Measurements from ENCODE around the gene SLC38A6.
"Not testable (repeated sequence)": the region's sequence is repeated elsewhere in the genome, so short reads cannot be mapped to it uniquely, and the experiment has no call there.

Gene SLC38A6

GRCh38 chr14:61063461-61063860 is 82.4 kb downstream of the SLC38A6 start:
- no peak for DNase-seq

DNA sequence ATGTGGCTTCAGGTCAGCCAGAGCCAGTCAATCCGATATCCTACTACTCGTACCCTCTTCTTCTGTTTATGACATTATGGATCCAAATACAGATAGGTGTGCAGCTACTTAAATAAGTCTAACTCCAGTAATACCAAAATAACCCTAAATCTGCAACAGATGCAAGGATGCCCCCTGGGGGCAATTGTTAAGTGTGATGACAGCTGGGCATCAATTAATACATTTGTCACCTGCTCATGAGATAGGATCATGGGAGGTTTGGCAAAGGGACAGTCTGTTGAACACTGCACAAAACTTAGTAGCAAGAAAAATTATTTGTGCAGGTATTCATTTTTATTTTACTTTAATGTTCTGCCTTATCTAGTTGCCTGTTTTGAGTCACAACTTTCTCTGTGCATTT is 83.2 kb downstream of the SLC38A6 start:
- no peak for DNase-seq

GRCh38 chr14:61064856-61065255 is 83.8 kb downstream of the SLC38A6 start:
- no peak for DNase-seq

GRCh38 chr14:61065656-61066055 is 84.6 kb downstream of the SLC38A6 start:
- DNase-seq = no peak

GRCh38 chr14:61072442-61072841 is 91.4 kb downstream of the SLC38A6 start:
- not testable (repeated sequence) for DNase-seq

DNA sequence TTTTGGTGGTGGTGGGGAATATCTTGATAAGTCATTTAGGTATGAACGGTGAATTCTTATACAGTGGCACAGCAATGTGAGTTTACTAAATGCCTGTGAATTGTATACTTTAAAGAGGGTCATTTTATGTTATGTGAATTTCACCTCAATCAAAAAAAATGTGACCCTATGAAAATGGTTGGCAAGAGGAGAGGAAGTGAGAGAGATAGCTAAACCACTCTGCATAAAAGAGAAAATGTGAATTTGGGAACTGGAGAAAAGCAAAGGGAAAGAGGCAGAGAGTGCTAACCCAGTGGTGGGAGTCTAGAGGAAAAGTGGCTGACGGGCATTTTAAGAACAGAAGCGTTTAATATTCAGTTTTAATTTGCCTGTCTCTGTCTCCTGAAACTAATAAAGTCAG is 93.8 kb downstream of the SLC38A6 start:
- no peak for DNase-seq

GRCh38 chr14:61076556-61076955 is 95.5 kb downstream of the SLC38A6 start:
- no peak for DNase-seq

- no peak for DNase-seq
These were observed 96.4 kb downstream of the SLC38A6 start for GRCh38 chr14:61077437-61077836.

- DNase-seq = no peak
These were observed 97.1 kb downstream of the SLC38A6 start for GRCh38 chr14:61077951-61078720.

DNA sequence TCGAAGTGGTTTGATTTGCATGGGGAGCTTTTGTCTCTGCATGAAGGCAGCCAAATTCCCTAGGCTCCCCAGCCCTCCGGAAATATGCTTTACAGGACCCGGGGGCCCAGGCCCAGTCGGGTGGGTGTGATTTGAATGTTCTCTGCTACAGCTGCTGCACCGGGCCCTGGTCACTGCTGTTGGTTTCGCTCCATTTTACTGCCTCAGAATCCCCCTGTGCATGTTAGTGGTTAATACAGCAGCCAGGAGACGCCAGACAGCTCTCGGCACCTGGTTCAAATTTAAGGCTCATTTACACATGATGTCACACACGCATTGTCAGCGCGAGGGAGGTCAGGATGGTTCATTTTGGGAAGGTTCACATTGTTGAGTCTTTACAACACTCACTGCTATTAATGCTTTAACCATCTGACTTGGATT is 99.6 kb downstream of the SLC38A6 start:
- no peak for DNase-seq

DNA sequence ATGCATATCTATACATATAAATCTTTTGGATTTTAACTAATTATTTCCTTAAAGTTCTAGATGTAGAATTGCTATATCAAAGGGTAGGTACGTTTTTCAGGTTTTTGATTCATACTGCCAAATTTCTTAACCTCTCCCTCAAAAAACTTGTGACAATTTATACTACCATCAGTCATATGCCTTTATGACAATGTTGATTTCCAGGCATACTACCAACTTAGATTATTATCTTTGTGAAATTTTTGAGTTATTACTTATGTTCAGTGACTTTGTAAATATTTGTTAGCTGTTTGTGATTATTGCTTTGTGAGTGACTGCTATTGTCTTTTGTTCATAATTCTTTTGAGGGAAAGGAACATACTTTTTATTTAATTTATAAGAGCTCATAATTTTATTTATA is 107.0 kb downstream of the SLC38A6 start:
- no peak for DNase-seq

- DNase-seq = no peak
These were observed 108.2 kb downstream of the SLC38A6 start for GRCh38 chr14:61089126-61089750.

- no peak for DNase-seq
These were observed 109.6 kb downstream of the SLC38A6 start for GRCh38 chr14:61090432-61091216.

DNA sequence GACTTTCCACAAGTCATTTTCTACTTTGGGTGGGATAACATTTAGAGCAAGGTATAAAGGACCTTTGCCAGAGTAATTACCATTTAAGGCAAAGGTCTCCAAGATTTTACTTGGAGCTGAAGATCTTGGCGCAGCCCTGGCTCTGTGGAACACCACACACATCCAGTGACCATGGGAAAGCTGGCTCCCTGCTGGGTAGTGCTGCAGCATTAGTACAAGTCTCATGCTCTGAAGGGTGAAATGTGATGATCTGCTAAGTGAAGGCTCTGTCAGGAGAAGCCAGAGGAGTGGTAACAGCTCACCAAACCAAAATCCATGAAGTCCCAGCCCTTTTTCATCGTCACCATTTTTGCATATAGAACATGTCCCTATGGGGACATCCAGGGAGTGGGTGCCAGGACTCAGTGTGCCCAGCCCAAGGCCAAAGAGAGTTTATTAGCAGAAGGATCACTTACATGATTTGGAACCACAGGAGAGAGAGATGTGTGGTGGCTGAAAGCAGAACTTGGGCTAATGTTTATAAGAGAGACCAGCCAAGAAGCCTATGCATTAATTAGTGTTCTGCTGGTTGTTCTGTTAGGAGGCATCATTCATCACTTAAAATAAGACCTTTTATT is 110.7 kb downstream of the SLC38A6 start:
- no peak for DNase-seq

DNA sequence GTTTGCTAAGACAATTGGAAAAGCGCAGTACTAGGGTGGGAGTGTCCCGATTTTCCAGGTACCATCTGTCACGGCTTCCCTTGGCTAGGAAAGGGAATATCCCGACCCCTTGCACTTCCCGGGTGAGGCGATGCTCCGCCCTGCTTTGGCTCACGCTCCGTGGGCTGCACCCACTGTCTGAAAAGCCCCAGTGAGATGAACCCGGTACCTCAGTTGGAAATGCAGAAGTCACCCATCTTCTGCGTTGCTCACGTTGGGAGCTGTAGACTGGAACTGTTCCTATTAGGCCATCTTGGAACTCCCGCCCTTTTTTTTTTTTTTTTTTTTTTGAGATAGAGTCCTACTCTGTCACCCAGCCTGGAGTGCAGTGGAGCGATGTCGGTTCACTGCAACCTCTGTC is 117.1 kb downstream of the SLC38A6 start:
- DNase-seq = not testable (repeated sequence)

DNA sequence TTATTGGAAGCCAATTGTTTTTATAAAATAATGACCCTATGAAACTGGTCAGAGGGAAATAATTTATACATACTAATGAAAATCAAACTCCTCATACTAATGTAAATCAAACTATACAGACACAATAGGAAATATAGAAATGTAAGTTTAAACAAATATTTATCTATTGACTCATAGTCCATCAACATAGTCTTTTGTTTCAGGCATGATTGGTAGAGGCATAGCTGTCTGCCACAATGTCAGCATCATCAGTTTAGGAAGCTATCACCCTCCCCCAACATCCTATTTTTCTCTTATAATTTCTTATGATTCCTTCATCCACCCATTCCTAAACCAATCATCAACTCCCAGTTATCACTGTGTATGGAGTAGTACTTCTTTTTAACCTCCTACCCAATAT is 117.7 kb downstream of the SLC38A6 start:
- DNase-seq = no peak

GRCh38 chr14:61099216-61099835 is 118.3 kb downstream of the SLC38A6 start:
- DNase-seq = no peak

DNA sequence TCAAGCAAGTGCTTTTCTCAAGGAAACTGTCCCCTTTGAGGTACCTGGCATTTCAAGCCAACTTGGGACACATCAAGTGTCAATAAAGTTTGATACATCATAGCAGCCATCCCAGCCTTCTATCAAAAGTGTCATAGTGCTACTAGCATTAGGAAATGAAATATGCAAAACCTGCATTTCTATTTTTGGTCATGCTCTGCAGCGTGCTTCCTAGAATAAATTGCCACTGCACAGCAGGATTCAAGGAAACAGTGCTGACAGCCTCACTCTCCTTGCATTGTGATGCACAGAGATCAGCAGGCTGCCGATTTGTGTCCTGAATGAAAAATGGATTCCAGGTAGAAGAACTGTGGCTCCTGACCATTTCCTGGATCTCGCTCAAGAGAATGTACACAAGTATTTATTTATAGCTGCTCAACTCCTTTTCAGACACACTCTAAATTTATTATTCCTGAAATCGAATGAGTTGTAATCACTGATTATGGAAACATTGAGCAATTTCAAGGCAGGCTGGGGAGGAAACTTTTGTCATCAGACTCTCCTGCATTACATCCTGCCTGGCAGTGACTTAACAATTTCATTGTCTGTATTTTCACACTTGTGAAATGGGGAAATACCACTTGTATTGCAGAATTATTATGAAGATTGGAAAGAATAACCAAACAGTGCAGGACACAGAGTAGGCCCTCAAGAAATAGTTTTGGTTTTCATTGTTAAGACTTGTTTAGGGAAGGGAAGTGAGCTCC is 120.9 kb downstream of the SLC38A6 start:
- DNase-seq = peak; percentile 8

Data from CD4-positive, alpha-beta T cell treated with Interferon gamma for 1 hour (primary cell).